Neural cell (in vitro differentiated cells): ENCODE data around the gene IGFBP4. TPM values are rescaled to one million over a fixed set of nuclear protein-coding genes. Genes with fewer than 3 reads are reported as not detected.

Experiments used
- H2AFZ ChIP-seq: fragments of 200-600, 300-800 bp; sonication (generic), shearing (Covaris generic); 2 replicates; pipeline ENCODE4 v1.6.0; 2014; ENCODE audit warnings: low read depth, mild to moderate bottlenecking, antibody characterized with exemption, low read length, moderate library complexity
- H3F3A ChIP-seq: fragments of 200-600 bp; shearing (Covaris generic); 2 replicates; pipeline ENCODE4 v1.6.1; 2016; ENCODE audit warnings: mild to moderate bottlenecking, moderate library complexity, mixed read lengths, antibody characterized with exemption, low read length; ENCODE audit not compliant: insufficient read depth, poor library complexity, severe bottlenecking
- H3K27ac ChIP-seq: fragments of 200-600, 300-800 bp; sonication (generic), shearing (Covaris generic); 2 replicates; pipeline ENCODE4 v1.5.1; 2014; ENCODE audit warnings: mild to moderate bottlenecking, low read length, moderate library complexity
- H3K27me3 ChIP-seq: fragments of 300-800, 200-600 bp; sonication (generic), shearing (Covaris generic); 2 replicates; pipeline ENCODE4 v1.6.0; 2014; ENCODE audit warnings: mild to moderate bottlenecking, low read depth, low read length, moderate library complexity; ENCODE audit not compliant: insufficient read depth
- H3K36me3 ChIP-seq: fragments of 300-800, 200-600 bp; sonication (generic), shearing (Covaris generic); 2 replicates; pipeline ENCODE4 v1.5.1; 2014; ENCODE audit warnings: mild to moderate bottlenecking, antibody characterized with exemption, low read length, moderate library complexity; ENCODE audit not compliant: insufficient read depth
- H3K4me2 ChIP-seq: fragments of 300-800, 200-600 bp; sonication (generic), shearing (Covaris generic); 2 replicates; pipeline ENCODE4 v1.6.0; 2014; ENCODE audit warnings: mild to moderate bottlenecking, low read length
- H3K4me3 ChIP-seq: fragments of 300-800, 200-600 bp; sonication (generic), shearing (Covaris generic); 2 replicates; pipeline ENCODE4 v1.5.1; 2014; ENCODE audit warnings: mild to moderate bottlenecking, low read length, moderate library complexity
- H3K79me2 ChIP-seq: fragments of 200-600 bp; shearing (Covaris generic); replicated peaks from 2 replicates; pipeline ENCODE4 v1.6.0; 2014; ENCODE audit warnings: mild to moderate bottlenecking, low read length, moderate library complexity; ENCODE audit not compliant: insufficient read depth
- H3K9ac ChIP-seq: fragments of 300-800, 200-600 bp; sonication (generic), shearing (Covaris generic); 2 replicates; pipeline ENCODE4 v1.6.1; 2016; ENCODE audit warnings: mild to moderate bottlenecking, low read length, mixed read lengths
- H3K9me2 ChIP-seq: fragments of 200-600 bp; shearing (Covaris generic); 2 replicates; pipeline ENCODE4 v1.6.1; 2016; ENCODE audit warnings: mild to moderate bottlenecking, low read length, mixed read lengths; ENCODE audit not compliant: insufficient read depth
- H3K9me3 ChIP-seq: fragments of 200-600, 300-800 bp; sonication (generic), shearing (Covaris generic); 2 replicates; pipeline ENCODE4 v1.6.1; 2016; ENCODE audit warnings: mild to moderate bottlenecking, mixed run types, low read length, moderate library complexity, mixed read lengths
- H4K20me1 ChIP-seq: fragments of 200-600 bp; shearing (Covaris generic); 2 replicates; pipeline ENCODE4 v1.6.1; 2016; ENCODE audit warnings: mild to moderate bottlenecking, mixed run types; ENCODE audit not compliant: insufficient read depth
- EP300 ChIP-seq: fragments of 450-650 bp; conservative IDR thresholded peaks from 2 replicates; pipeline ENCODE4 v1.6.1; 2014; ENCODE audit warnings: antibody characterized with exemption, mild to moderate bottlenecking, moderate library complexity; ENCODE audit not compliant: poor library complexity, severe bottlenecking
- EZH2 ChIP-seq: fragments of 200-600, 300-800 bp; shearing (Covaris generic), sonication (generic); IDR thresholded peaks from 2 replicates; pipeline ENCODE4 v1.6.1; 2014; ENCODE audit warnings: antibody characterized with exemption, low read length, borderline replicate concordance, mild to moderate bottlenecking; ENCODE audit not compliant: insufficient read depth, poor library complexity, severe bottlenecking
- MXI1 ChIP-seq: fragments of 450-650 bp; conservative IDR thresholded peaks from 2 replicates; pipeline ENCODE4 v1.6.1; 2014; ENCODE audit warnings: antibody characterized with exemption, mild to moderate bottlenecking; ENCODE audit not compliant: poor library complexity, severe bottlenecking
- REST ChIP-seq: IDR thresholded peaks from 2 replicates; pipeline ENCODE4 v1.6.1; 2012; ENCODE audit warnings: borderline replicate concordance
- SMC3 ChIP-seq: fragments of 450-650 bp; conservative IDR thresholded peaks from 2 replicates; pipeline ENCODE4 v1.6.1; 2014; ENCODE audit warnings: antibody characterized with exemption, mild to moderate bottlenecking, moderate library complexity; ENCODE audit not compliant: poor library complexity
- TAF1 ChIP-seq: IDR thresholded peaks from 2 replicates; pipeline ENCODE4 v1.6.1; 2012; ENCODE audit warnings: low read depth
- polyA plus RNA-seq: library from polyadenylated mRNA; depleted of rRNA; stranded (reverse); fragments of >200 nt; gene quantifications from 2 replicates; pipeline ENCODE4 v1.2.3, GENCODE V29; 2014
- TF ChIP-seq, protein P1 (sequence below): fragments of 450-650 bp; IDR thresholded peaks from 2 replicates; pipeline ENCODE4 v1.5.1; 2014; ENCODE audit warnings: antibody characterized with exemption, mild to moderate bottlenecking, moderate library complexity; ENCODE audit not compliant: poor library complexity, severe bottlenecking

Gene IGFBP4
- polyA plus RNA-seq, 1 donor from 2014 or later: 1.3 TPM

DNA sequence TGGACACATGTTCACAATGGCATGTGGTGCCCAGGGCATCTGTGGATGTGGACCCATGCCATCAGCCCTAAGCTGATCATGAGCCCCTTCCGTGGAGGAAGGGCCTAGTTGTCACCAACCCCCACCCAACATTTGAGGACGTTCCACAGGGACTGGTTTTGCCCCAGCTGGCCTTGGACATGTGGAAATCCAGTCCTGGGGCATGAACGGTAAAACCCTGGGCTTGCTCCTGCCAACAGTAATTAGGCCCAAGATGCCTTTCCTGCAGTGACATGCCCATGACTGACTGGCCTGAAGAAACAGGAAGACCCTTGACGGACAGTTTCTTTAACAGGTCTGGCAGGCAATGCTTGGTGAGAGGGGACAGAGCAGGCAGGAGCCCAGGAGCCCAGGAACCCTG, 50.4 kb downstream of the IGFBP4 start:
- Histone ChIP-seq H3K27ac (no peak overlapping the region), H3K27me3 (no peaks in the 10 kb centered on the region), H3K4me2 (no peak overlapping the region), H3K4me3 (no peak overlapping the region), H3F3A (no peaks in the 10 kb centered on the region), H3K9me2 (no peaks in the 10 kb centered on the region), H4K20me1 (no peaks in the 10 kb centered on the region), H3K36me3 (no peaks in the 10 kb centered on the region), H2AFZ (no peak overlapping the region), H3K9me3 (no peaks in the 10 kb centered on the region), H3K9ac (no peak overlapping the region), H3K79me2 (no peaks in the 10 kb centered on the region)
- TF ChIP-seq, protein P1, sequence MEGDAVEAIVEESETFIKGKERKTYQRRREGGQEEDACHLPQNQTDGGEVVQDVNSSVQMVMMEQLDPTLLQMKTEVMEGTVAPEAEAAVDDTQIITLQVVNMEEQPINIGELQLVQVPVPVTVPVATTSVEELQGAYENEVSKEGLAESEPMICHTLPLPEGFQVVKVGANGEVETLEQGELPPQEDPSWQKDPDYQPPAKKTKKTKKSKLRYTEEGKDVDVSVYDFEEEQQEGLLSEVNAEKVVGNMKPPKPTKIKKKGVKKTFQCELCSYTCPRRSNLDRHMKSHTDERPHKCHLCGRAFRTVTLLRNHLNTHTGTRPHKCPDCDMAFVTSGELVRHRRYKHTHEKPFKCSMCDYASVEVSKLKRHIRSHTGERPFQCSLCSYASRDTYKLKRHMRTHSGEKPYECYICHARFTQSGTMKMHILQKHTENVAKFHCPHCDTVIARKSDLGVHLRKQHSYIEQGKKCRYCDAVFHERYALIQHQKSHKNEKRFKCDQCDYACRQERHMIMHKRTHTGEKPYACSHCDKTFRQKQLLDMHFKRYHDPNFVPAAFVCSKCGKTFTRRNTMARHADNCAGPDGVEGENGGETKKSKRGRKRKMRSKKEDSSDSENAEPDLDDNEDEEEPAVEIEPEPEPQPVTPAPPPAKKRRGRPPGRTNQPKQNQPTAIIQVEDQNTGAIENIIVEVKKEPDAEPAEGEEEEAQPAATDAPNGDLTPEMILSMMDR: no peak
- no peak for TF ChIP-seq REST
- no peak for TF ChIP-seq SMC3
- no peak for TF ChIP-seq MXI1
- TF ChIP-seq EP300: no peak

DNA sequence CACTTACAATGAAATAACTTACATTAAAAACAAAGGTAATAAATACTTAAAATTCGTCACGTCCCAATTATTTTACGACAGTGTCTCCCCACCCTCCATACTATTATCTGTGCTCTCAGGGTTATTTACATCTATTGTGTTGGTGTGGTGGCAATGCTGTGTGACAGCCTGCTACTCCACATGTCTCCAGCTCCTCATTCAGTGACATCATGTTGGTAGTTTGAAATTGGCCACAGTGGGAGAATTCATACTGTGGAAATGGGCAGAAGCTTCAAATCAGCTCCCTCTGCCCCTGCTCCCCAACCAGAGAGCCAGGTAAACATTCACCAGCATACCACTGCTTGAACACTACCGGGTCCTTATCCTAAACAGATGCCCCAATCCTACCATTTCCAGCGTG, 51.9 kb downstream of the IGFBP4 start:
- no peaks in the 10 kb centered on the region for H3F3A ChIP-seq
- H3K36me3 ChIP-seq: no peaks in the 10 kb centered on the region
- no peaks in the 10 kb centered on the region for H4K20me1 ChIP-seq
- H3K9me3 ChIP-seq: no peaks in the 10 kb centered on the region
- no peaks in the 10 kb centered on the region for H3K9me2 ChIP-seq
- H3K4me2 ChIP-seq: no peak overlapping the region
- no peak overlapping the region for H3K27ac ChIP-seq
- H3K4me3 ChIP-seq: no peak overlapping the region
- H3K27me3 ChIP-seq: no peaks in the 10 kb centered on the region
- no peaks in the 10 kb centered on the region for H3K79me2 ChIP-seq
- no peak overlapping the region for H3K9ac ChIP-seq
- H2AFZ ChIP-seq: no peak overlapping the region
- TF ChIP-seq TAF1 (no peak), EZH2 (no peak), REST (no peak), MXI1 (no peak)
- TF ChIP-seq, protein P1: no peak
